ENCODE measurements around the gene EPHA6.

- TF ChIP-seq CTCF (IDR thresholded peaks at IDR 0.05) (no peak), POLR2A (IDR thresholded peaks at IDR 0.05) (no peak), EP300 (IDR thresholded peaks at IDR 0.05) (no peak)
Measured at GRCh38 chr3:96860882-96861281, 46.5 kb downstream of the EPHA6 start.
